Activated CD8-positive, alpha-beta memory T cell treated with anti-CD3 and anti-CD28 coated beads, Interleukin-2, amount 10 ng/mL, durations not matched to agents 7 days and 5 days (primary cell): ENCODE data around the gene WNT3A. TPM values are rescaled to one million over a fixed set of nuclear protein-coding genes. Genes with fewer than 3 reads are reported as not detected.

Experiments
- ATAC-seq: fragments of 150-1000 bp; cut with Tn5 transposase; one replicate; pipeline ENCODE4 v1.10.0; 2021; ENCODE audit warnings: moderate library complexity
- CTCF ChIA-PET: fragments of 350-600 bp; sonication (Branson Sonifier 250); formaldehyde crosslinking; loops from one replicate; lab custom pipeline; 2021; ENCODE audit warnings: antibody characterized with exemption; lab: Charles Lee
- DNase-seq: peaks from one replicate; pipeline ENCODE4 v3.0.0-alpha.2; 2020
- H3K27ac Mint-ChIP-seq: one replicate; pipeline ENCODE4 v1.8.0; 2021; ENCODE audit warnings: mild to moderate bottlenecking, mixed read lengths
- H3K27me3 Mint-ChIP-seq: one replicate; pipeline ENCODE4 v1.8.0; 2021; ENCODE audit warnings: mixed read lengths
- H3K36me3 Mint-ChIP-seq: one replicate; pipeline ENCODE4 v1.8.0; 2021; ENCODE audit warnings: mild to moderate bottlenecking, mixed read lengths
- H3K4me1 Mint-ChIP-seq: one replicate; pipeline ENCODE4 v1.8.0; 2021; ENCODE audit warnings: mixed read lengths
- H3K4me3 Mint-ChIP-seq: one replicate; pipeline ENCODE4 v1.8.0; 2021; ENCODE audit warnings: mild to moderate bottlenecking, moderate library complexity, mixed read lengths
- H3K9me3 Mint-ChIP-seq: one replicate; pipeline ENCODE4 v1.8.0; 2022; ENCODE audit warnings: low read depth, mixed read lengths
- total RNA-seq, 2 experiments: library from RNA; stranded (reverse); gene quantifications; one replicate each; pipeline ENCODE4 v1.2.3, GENCODE V29; 2021

WNT3A gene
- total RNA-seq, 2 experiments from 2014 or later, result not detected

GRCh38 chr1:228093050-228093906, 86.5 kb downstream of the WNT3A start:
- no peak for DNase-seq
- H3K36me3 Mint-ChIP-seq, result peaks cover 83% of the 10 kb centered on the region
- peaks cover 44% of the 10 kb centered on the region for H3K4me1 Mint-ChIP-seq

GRCh38 chr1:228094432-228095016, 87.7 kb downstream of the WNT3A start:
- CTCF ChIA-PET, result interaction anchor here (0.6 to 1.2 kb wide), 2 partner anchors 12 to 474 kb away, joined by 3 read pairs; partner anchors contain the start of gene ARF1
- H3K9me3 Mint-ChIP-seq, result peaks cover 15% of the 10 kb centered on the region
- ATAC-seq, result no peak
- peak; percentile 25 for DNase-seq
- H3K27ac Mint-ChIP-seq, result no peak overlapping the region
- H3K4me1 Mint-ChIP-seq, result peaks cover 39% of the 10 kb centered on the region
- no peaks in the 10 kb centered on the region for H3K27me3 Mint-ChIP-seq
- no peak overlapping the region for H3K4me3 Mint-ChIP-seq
- H3K36me3 Mint-ChIP-seq, result peaks cover 82% of the 10 kb centered on the region

More at GRCh38 chr1:228093050-228093906, 86.5 kb downstream of the WNT3A start:
- Mint-ChIP-seq H3K4me3 (no peak overlapping the region), H3K9me3 (peaks cover 15% of the 10 kb centered on the region), H3K27ac (no peak overlapping the region), H3K27me3 (no peaks in the 10 kb centered on the region)
- CTCF ChIA-PET, result no interaction called here
- no peak for ATAC-seq

DNA sequence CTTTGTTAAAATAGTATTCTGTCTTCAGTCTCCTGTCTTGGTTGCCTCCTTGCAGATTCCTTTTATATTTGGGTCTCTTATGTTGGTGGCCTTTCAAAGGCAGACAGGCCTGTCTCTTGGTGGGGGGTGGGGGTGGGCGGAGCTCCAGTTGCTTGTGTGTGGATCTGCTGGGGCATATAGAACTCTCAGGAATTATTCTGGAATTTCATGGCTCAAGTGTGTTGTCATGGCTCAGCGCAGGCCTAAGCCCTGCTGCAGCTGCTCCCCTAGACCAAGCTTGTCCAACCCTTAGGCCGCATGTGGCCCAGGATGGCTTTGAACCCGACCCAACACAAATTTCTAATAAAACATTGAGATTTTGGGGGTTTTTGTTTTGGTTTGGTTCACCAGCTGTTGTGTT, 88.4 kb downstream of the WNT3A start:
- no peak overlapping the region for H3K27ac Mint-ChIP-seq
- H3K9me3 Mint-ChIP-seq, result peaks cover 15% of the 10 kb centered on the region
- CTCF ChIA-PET, result interaction anchor here (0.6 to 1.2 kb wide), 2 partner anchors 13 to 474 kb away, joined by 3 read pairs; partner anchors contain the start of gene ARF1
- ATAC-seq (no peak), DNase-seq (no peak)
- H3K4me1 Mint-ChIP-seq, result peaks cover 33% of the 10 kb centered on the region
- H3K4me3 Mint-ChIP-seq, result no peak overlapping the region
- H3K27me3 Mint-ChIP-seq, result no peaks in the 10 kb centered on the region
- peaks cover 77% of the 10 kb centered on the region for H3K36me3 Mint-ChIP-seq

- Mint-ChIP-seq H3K4me1 (peaks cover 26% of the 10 kb centered on the region), H3K9me3 (peaks cover 15% of the 10 kb centered on the region), H3K4me3 (no peak overlapping the region), H3K27ac (no peak overlapping the region), H3K36me3 (peaks cover 71% of the 10 kb centered on the region), H3K27me3 (no peaks in the 10 kb centered on the region)
- ATAC-seq (no peak), DNase-seq (peak; percentile 15)
- CTCF ChIA-PET, result interaction anchor here (1.2 kb wide), 1 partner anchor 14 kb away, joined by 3 read pairs; the partner anchor contains the start of gene ARF1
Observed at GRCh38 chr1:228095938-228096337, 89.1 kb downstream of the WNT3A start.

DNA sequence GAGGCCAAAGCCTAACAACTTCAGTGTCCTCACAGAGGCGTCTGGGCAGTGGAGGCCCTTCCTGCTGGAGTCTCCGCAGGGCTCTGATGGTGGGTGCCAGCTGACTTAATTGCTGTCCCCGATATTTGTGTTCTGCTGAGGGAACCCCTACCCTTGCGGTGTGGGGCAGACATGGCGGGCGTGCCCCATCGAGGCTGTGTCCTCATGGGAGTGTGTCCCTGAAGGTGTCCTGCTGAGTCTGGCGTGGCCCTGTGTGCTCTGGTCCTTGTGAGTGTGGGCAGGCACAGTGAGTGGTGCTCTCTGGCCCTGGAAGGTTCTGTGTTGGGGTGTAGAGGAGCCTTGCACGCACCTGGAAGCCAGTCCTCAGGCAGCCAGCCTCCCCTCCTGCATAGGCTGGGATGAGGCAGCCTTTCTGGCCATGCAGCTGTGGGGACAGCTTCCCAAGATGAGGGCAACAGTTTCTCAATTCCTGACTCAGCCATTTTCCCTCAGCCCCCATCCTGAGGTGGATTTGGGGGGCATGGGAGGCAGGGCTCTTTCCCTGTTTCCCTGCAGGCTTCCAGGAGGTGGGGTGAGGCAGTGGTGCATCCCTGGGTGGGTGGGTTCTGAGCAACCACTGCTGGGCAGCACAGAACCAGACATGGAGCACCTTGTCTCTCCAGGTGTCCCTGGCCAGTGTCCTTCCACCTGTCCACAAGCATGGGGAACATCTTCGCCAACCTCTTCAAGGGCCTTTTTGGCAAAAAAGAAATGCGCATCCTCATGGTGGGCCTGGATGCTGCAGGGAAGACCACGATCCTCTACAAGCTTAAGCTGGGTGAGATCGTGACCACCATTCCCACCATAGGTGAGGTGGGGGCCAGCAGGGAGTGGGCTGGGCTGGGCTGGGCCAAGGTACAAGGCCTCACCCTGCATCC, 89.9 kb downstream of the WNT3A start:
- H3K27ac Mint-ChIP-seq, result no peak overlapping the region
- ATAC-seq (no peak), DNase-seq (peak; percentile 34)
- CTCF ChIA-PET, result no interaction called here
- H3K27me3 Mint-ChIP-seq, result no peaks in the 10 kb centered on the region
- peaks cover 12% of the 10 kb centered on the region for H3K9me3 Mint-ChIP-seq
- H3K36me3 Mint-ChIP-seq, result peaks cover 63% of the 10 kb centered on the region
- peaks cover 26% of the 10 kb centered on the region for H3K4me1 Mint-ChIP-seq
- no peak overlapping the region for H3K4me3 Mint-ChIP-seq

DNA sequence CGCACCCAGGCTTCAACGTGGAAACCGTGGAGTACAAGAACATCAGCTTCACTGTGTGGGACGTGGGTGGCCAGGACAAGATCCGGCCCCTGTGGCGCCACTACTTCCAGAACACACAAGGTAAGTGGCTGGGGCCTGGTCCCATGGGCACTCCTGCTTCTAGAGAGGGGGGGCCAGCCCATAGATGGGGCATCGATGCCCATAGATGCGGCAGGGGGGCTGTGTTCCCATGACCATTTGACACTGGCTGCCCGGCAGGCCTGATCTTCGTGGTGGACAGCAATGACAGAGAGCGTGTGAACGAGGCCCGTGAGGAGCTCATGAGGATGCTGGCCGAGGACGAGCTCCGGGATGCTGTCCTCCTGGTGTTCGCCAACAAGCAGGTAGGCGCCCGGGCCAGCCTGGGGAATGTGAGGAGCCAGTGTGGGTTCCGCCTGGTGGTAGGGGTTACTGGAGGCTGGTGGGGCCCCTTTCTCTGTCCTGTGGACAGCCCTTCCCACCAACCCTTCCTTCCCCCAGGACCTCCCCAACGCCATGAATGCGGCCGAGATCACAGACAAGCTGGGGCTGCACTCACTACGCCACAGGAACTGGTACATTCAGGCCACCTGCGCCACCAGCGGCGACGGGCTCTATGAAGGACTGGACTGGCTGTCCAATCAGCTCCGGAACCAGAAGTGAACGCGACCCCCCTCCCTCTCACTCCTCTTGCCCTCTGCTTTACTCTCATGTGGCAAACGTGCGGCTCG, 90.7 kb downstream of the WNT3A start:
- DNase-seq (peak; percentile 39), ATAC-seq (no peak)
- no peaks in the 10 kb centered on the region for H3K27me3 Mint-ChIP-seq
- H3K4me3 Mint-ChIP-seq, result no peak overlapping the region
- H3K9me3 Mint-ChIP-seq, result peaks cover 10% of the 10 kb centered on the region
- CTCF ChIA-PET, result interaction anchor here (0.8 kb wide), 1 partner anchor 33 kb away, joined by 3 read pairs; no protein-coding TSS in a partner anchor
- peaks cover 55% of the 10 kb centered on the region for H3K36me3 Mint-ChIP-seq
- peaks cover 26% of the 10 kb centered on the region for H3K4me1 Mint-ChIP-seq
- H3K27ac Mint-ChIP-seq, result no peak overlapping the region

DNA sequence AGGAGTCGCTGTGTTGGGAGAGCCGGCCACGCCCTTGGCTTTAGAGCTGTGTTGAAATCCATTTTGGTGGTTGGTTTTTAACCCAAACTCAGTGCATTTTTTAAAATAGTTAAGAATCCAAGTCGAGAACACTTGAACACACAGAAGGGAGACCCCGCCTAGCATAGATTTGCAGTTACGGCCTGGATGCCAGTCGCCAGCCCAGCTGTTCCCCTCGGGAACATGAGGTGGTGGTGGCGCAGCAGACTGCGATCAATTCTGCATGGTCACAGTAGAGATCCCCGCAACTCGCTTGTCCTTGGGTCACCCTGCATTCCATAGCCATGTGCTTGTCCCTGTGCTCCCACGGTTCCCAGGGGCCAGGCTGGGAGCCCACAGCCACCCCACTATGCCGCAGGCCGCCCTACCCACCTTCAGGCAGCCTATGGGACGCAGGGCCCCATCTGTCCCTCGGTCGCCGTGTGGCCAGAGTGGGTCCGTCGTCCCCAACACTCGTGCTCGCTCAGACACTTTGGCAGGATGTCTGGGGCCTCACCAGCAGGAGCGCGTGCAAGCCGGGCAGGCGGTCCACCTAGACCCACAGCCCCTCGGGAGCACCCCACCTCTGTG, 91.6 kb downstream of the WNT3A start:
- ATAC-seq (no peak), DNase-seq (peak; percentile 34)
- peaks cover 28% of the 10 kb centered on the region for H3K4me1 Mint-ChIP-seq
- CTCF ChIA-PET, result interaction anchor here (0.8 kb wide), 1 partner anchor 32 kb away, joined by 3 read pairs; no protein-coding TSS in a partner anchor
- no peaks in the 10 kb centered on the region for H3K27me3 Mint-ChIP-seq
- no peak overlapping the region for H3K4me3 Mint-ChIP-seq
- H3K9me3 Mint-ChIP-seq, result peaks cover 10% of the 10 kb centered on the region
- peaks cover 46% of the 10 kb centered on the region for H3K36me3 Mint-ChIP-seq
- H3K27ac Mint-ChIP-seq, result no peak overlapping the region

GRCh38 chr1:228099331-228099732, 92.5 kb downstream of the WNT3A start:
- no peak for DNase-seq
- ATAC-seq, result no peak
- CTCF ChIA-PET, result interaction anchor here (0.8 to 1.3 kb wide), 3 partner anchors 10 to 66 kb away, joined by 3 to 7 read pairs (median 4); partner anchors contain the start of gene IBA57
- peaks cover 40% of the 10 kb centered on the region for H3K36me3 Mint-ChIP-seq
- peaks cover 10% of the 10 kb centered on the region for H3K9me3 Mint-ChIP-seq
- no peak overlapping the region for H3K4me3 Mint-ChIP-seq
- H3K4me1 Mint-ChIP-seq, result peaks cover 36% of the 10 kb centered on the region
- no peaks in the 10 kb centered on the region for H3K27me3 Mint-ChIP-seq
- H3K27ac Mint-ChIP-seq, result peak overlapping the region; percentile 19

DNA sequence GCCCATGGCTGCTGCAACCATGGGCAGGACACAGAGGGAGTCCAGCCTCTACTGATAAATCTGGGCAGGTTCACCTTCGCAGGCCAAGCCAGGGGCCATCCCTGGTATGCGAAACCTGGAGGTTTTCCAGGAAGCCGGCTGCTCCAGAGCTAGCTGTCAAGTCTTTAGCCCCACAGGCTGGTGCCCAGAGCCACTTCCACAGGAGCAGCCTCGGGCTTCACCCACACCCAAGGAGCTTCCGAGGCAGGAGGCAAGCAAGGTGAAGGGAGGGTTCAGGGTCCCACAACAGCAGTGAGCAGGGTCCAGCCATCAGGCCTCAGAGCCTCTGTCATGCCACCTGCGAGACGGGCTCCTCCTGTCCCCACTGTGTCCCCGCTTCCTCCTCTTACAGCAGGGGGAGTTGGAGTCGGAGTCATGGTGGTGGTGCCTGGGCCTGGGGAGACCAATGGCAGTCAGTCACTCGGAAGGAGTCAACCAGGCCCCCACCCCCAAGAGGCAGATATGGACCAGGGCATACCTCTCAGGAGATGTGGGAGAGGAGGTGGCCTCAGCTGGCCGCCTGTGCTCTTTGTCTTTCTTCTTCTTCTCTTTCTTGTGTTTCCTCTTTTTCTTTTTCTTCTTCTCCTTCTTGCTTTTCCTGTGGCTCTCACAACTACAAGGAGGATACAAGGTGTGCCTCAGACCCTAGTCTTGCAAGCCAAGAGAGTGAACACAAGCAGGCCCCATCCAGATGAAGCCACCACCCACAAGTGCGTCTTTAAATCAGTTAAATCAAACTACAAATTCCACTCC, 94.2 kb downstream of the WNT3A start:
- H3K36me3 Mint-ChIP-seq, result peaks cover 24% of the 10 kb centered on the region
- CTCF ChIA-PET, result interaction anchor here (0.5 to 1.4 kb wide), 4 partner anchors 13 to 365 kb away, joined by 3 to 7 read pairs (median 4); partner anchors contain the start of gene ARF1

DNA sequence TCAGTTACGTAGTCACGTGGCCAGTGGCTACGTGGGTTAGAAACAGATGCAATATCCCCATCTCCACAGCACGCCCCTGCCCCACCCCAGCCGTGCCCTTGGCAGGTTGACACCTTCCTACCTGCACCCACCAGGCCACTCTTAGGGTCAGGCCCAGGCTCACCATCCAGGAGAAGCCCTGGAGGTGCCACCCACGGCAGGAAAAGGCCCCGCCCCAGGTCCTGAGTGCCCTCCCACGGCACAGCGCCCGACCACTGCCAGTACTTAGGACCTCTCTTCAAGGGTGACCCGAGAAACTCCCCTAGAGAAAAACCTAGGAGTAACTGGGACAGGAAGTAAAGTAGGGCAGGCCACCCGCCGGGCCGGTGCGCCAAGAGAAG, 94.8 kb downstream of the WNT3A start:
- no peak for ATAC-seq
- CTCF ChIA-PET, result interaction anchor here (1.0 to 1.4 kb wide), 2 partner anchors 15 to 19 kb away, joined by 6 to 7 read pairs; partner anchors contain the start of gene ARF1
- H3K9me3 Mint-ChIP-seq, result no peaks in the 10 kb centered on the region

More for the DNA sequence above, 94.2 kb downstream of the WNT3A start:
- peak overlapping the region; percentile 95 for H3K4me3 Mint-ChIP-seq
- no peak for ATAC-seq
- H3K27ac Mint-ChIP-seq, result peak overlapping the region; percentile 73
- no peaks in the 10 kb centered on the region for H3K27me3 Mint-ChIP-seq
- DNase-seq, result no peak
- peaks cover 31% of the 10 kb centered on the region for H3K4me1 Mint-ChIP-seq
- no peaks in the 10 kb centered on the region for H3K9me3 Mint-ChIP-seq

More for the DNA sequence above, 94.8 kb downstream of the WNT3A start:
- no peak for DNase-seq
- peaks cover 31% of the 10 kb centered on the region for H3K4me1 Mint-ChIP-seq
- H3K27me3 Mint-ChIP-seq, result no peaks in the 10 kb centered on the region
- peaks cover 20% of the 10 kb centered on the region for H3K36me3 Mint-ChIP-seq
- peak overlapping the region; percentile 95 for H3K4me3 Mint-ChIP-seq
- peak overlapping the region; percentile 73 for H3K27ac Mint-ChIP-seq
